Measurements from ENCODE around the gene TMEM52. TPM values are rescaled to one million over a fixed set of nuclear protein-coding genes. Genes with fewer than 3 reads are reported as not detected.
"Not testable (repeated sequence)": the region's sequence is repeated elsewhere in the genome, so short reads cannot be mapped to it uniquely, and the experiment has no call there.

Gene TMEM52
- total RNA-seq, 1 donor from 2014 or later: not detected

- no peak for TF ChIP-seq CTCF (IDR thresholded peaks at IDR 0.05)
- H3K27ac Mint-ChIP-seq (ENCODE audit: unreplicated experiment): no peak overlapping the region
- H3K27me3 Mint-ChIP-seq (ENCODE audit: unreplicated experiment): peaks cover 11% of the 10 kb centered on the region
- peaks cover 2% of the 10 kb centered on the region for H3K4me1 Mint-ChIP-seq (ENCODE audit: unreplicated experiment)
- H3K36me3 Mint-ChIP-seq (ENCODE audit: unreplicated experiment): no peaks in the 10 kb centered on the region
- no peak overlapping the region for H3K4me3 Mint-ChIP-seq (ENCODE audit: unreplicated experiment)
- no peaks in the 10 kb centered on the region for H3K9me3 Mint-ChIP-seq (ENCODE audit: unreplicated experiment)
- no peak for DNase-seq (ENCODE audit: extremely low spot score, unreplicated experiment)
Observed at GRCh38 chr1:1939296-1940122, 20.4 kb upstream of the TMEM52 start.

GRCh38 chr1:1938613-1939295 lies 19.7 kb upstream of the TMEM52 start:
- no peak overlapping the region for H3K4me3 Mint-ChIP-seq (ENCODE audit: unreplicated experiment)

GRCh38 chr1:1938276-1938573 lies 19.1 kb upstream of the TMEM52 start:
- Mint-ChIP-seq H3K36me3 (ENCODE audit: unreplicated experiment) (no peaks in the 10 kb centered on the region), H3K4me3 (ENCODE audit: unreplicated experiment) (no peak overlapping the region), H3K4me1 (ENCODE audit: unreplicated experiment) (no peaks in the 10 kb centered on the region), H3K27me3 (ENCODE audit: unreplicated experiment) (peaks cover 7% of the 10 kb centered on the region), H3K9me3 (ENCODE audit: unreplicated experiment) (no peaks in the 10 kb centered on the region), H3K27ac (ENCODE audit: unreplicated experiment) (no peak overlapping the region)
- DNase-seq (ENCODE audit: extremely low spot score, unreplicated experiment): no peak
- no peak for TF ChIP-seq CTCF (IDR thresholded peaks at IDR 0.05)

More at GRCh38 chr1:1938613-1939295, 19.7 kb upstream of the TMEM52 start:
- Mint-ChIP-seq H3K27me3 (ENCODE audit: unreplicated experiment) (peaks cover 7% of the 10 kb centered on the region), H3K4me1 (ENCODE audit: unreplicated experiment) (peaks cover under 1% of the 10 kb centered on the region), H3K27ac (ENCODE audit: unreplicated experiment) (no peak overlapping the region), H3K36me3 (ENCODE audit: unreplicated experiment) (no peaks in the 10 kb centered on the region), H3K9me3 (ENCODE audit: unreplicated experiment) (no peaks in the 10 kb centered on the region)
- TF ChIP-seq CTCF (IDR thresholded peaks at IDR 0.05): no peak
- DNase-seq (ENCODE audit: extremely low spot score, unreplicated experiment): no peak

- Mint-ChIP-seq H3K36me3 (ENCODE audit: unreplicated experiment) (no peaks in the 10 kb centered on the region), H3K9me3 (ENCODE audit: unreplicated experiment) (no peaks in the 10 kb centered on the region), H3K27ac (ENCODE audit: unreplicated experiment) (no peak overlapping the region), H3K27me3 (ENCODE audit: unreplicated experiment) (peaks cover 7% of the 10 kb centered on the region), H3K4me1 (ENCODE audit: unreplicated experiment) (no peaks in the 10 kb centered on the region), H3K4me3 (ENCODE audit: unreplicated experiment) (no peak overlapping the region)
- TF ChIP-seq CTCF (IDR thresholded peaks at IDR 0.05): no peak
- DNase-seq (ENCODE audit: extremely low spot score, unreplicated experiment): no peak
Observed at GRCh38 chr1:1937549-1938275, 18.6 kb upstream of the TMEM52 start.

GRCh38 chr1:1937061-1937460 lies 18.0 kb upstream of the TMEM52 start:
- no peaks in the 10 kb centered on the region for H3K9me3 Mint-ChIP-seq (ENCODE audit: unreplicated experiment)
- H3K4me1 Mint-ChIP-seq (ENCODE audit: unreplicated experiment): no peaks in the 10 kb centered on the region
- H3K4me3 Mint-ChIP-seq (ENCODE audit: unreplicated experiment): no peak overlapping the region
- H3K27me3 Mint-ChIP-seq (ENCODE audit: unreplicated experiment): peaks cover 7% of the 10 kb centered on the region
- DNase-seq (ENCODE audit: extremely low spot score, unreplicated experiment): no peak
- TF ChIP-seq CTCF (IDR thresholded peaks at IDR 0.05): no peak
- H3K36me3 Mint-ChIP-seq (ENCODE audit: unreplicated experiment): no peaks in the 10 kb centered on the region
- H3K27ac Mint-ChIP-seq (ENCODE audit: unreplicated experiment): no peak overlapping the region

- H3K4me3 Mint-ChIP-seq (ENCODE audit: unreplicated experiment); H3K27ac Mint-ChIP-seq (ENCODE audit: unreplicated experiment); H3K9me3 Mint-ChIP-seq (ENCODE audit: unreplicated experiment); H3K27me3 Mint-ChIP-seq (ENCODE audit: unreplicated experiment); DNase-seq (ENCODE audit: extremely low spot score, unreplicated experiment); H3K4me1 Mint-ChIP-seq (ENCODE audit: unreplicated experiment); H3K36me3 Mint-ChIP-seq (ENCODE audit: unreplicated experiment): not testable (repeated sequence)
Observed at GRCh38 chr1:1934848-1935247, 15.8 kb upstream of the TMEM52 start.

Measured in osteocyte (in vitro differentiated cells).